SK-N-SH (cell line): Measurements from ENCODE around the gene SLC44A5. TPM values are rescaled to one million over a fixed set of nuclear protein-coding genes. Genes with fewer than 3 reads are reported as not detected.

Source experiments
- CTCF ChIA-PET: fragments of 300-600, 350-600 bp; formaldehyde crosslinking; extraction: SDS; loops from one replicate; lab custom pipeline; 2021; lab: Yijun Ruan, JAX
- POLR2A ChIA-PET: fragments of 350-600 bp; sonication (Branson Sonifier 250); formaldehyde crosslinking; extraction: SDS; loops from one replicate; lab custom pipeline; 2020; ENCODE audit warnings: antibody characterized with exemption, inconsistent platforms; lab: Yijun Ruan, JAX
- DNase-seq: peaks from one replicate; pipeline ENCODE4 v3.0.0; 2012
- H2AFZ ChIP-seq: fragments of 200-600 bp; sonication (generic); 2 replicates; pipeline ENCODE4 v1.8.1; 2016; ENCODE audit warnings: antibody characterized with exemption, mild to moderate bottlenecking, low read depth
- H3F3A ChIP-seq: fragments of 200-600 bp; sonication (generic); replicated peaks from 2 replicates; pipeline ENCODE3; 2016; ENCODE audit warnings: antibody characterized with exemption, mild to moderate bottlenecking; ENCODE audit not compliant: insufficient read depth
- H3K27ac ChIP-seq, 2 experiments: fragments of 200-500 bp in 1 of 2; fragments of 200-600 bp in 1 of 2; sonication (Bioruptor generic) in 1 of 2; sonication (generic), shearing (Covaris generic) in 1 of 2; 2 replicates each; pipeline versions ENCODE4 v1.5.1 to v1.6.1; 2014 to 2016; ENCODE audit warnings: low read depth in 2 of 2, inconsistent platforms in 1 of 2, low read length in 1 of 2, mild to moderate bottlenecking in 1 of 2, mixed read lengths in 1 of 2
- H3K27me3 ChIP-seq: fragments of 200-600 bp; sonication (generic), shearing (Covaris generic); 2 replicates; pipeline ENCODE4 v1.6.1; 2016; ENCODE audit warnings: mixed run types; ENCODE audit not compliant: insufficient read depth
- H3K36me3 ChIP-seq, 2 experiments: fragments of 200-500 bp in 1 of 2; fragments of 200-600 bp in 1 of 2; sonication (Bioruptor generic) in 1 of 2; sonication (generic) in 1 of 2; replicated peaks in 1 of 2; 2 replicates each; pipeline versions ENCODE3 to v1.5.1; 2014 to 2016; ENCODE audit warnings: low read length in 1 of 2, mild to moderate bottlenecking in 1 of 2; ENCODE audit not compliant: insufficient read depth in 2 of 2, control insufficient read depth in 1 of 2
- H3K4me1 ChIP-seq, 2 experiments: fragments of 200-500 bp in 1 of 2; fragments of 200-600 bp in 1 of 2; sonication (Bioruptor generic) in 1 of 2; sonication (generic), shearing (Covaris generic) in 1 of 2; 2 replicates each; pipeline versions ENCODE4 v1.5.1 to v1.6.1; 2014 to 2016; ENCODE audit warnings: low read depth in 1 of 2, low read length in 1 of 2, mixed run types in 1 of 2; ENCODE audit not compliant: insufficient read depth in 2 of 2, control insufficient read depth in 1 of 2
- H3K4me2 ChIP-seq: fragments of 200-600 bp; sonication (generic), shearing (Covaris generic); 2 replicates; pipeline ENCODE4 v1.6.1; 2017; ENCODE audit warnings: mixed run types
- H3K4me3 ChIP-seq, 2 experiments: fragments of 200-500 bp in 1 of 2; fragments of 200-600 bp in 1 of 2; sonication (Bioruptor generic) in 1 of 2; sonication (generic), shearing (Covaris generic) in 1 of 2; 2 replicates each; pipeline versions ENCODE4 v1.5.1 to v1.8.1; 2014 to 2016; ENCODE audit warnings: low read depth in 2 of 2, inconsistent platforms in 1 of 2, low read length in 1 of 2, mild to moderate bottlenecking in 1 of 2, mixed read lengths in 1 of 2, moderate library complexity in 1 of 2
- H3K79me2 ChIP-seq: fragments of 200-600 bp; sonication (generic); 2 replicates; pipeline ENCODE4 v1.8.1; 2017; ENCODE audit warnings: mild to moderate bottlenecking; ENCODE audit not compliant: insufficient read depth
- H3K9ac ChIP-seq: fragments of 200-600 bp; sonication (generic); 2 replicates; pipeline ENCODE4 v1.6.1; 2017; ENCODE audit warnings: mixed run types
- H3K9me2 ChIP-seq: fragments of 200-600 bp; sonication (generic); 2 replicates; pipeline ENCODE4 v1.6.1; 2017; ENCODE audit warnings: mixed run types
- H3K9me3 ChIP-seq: fragments of 200-600 bp; sonication (generic); 2 replicates; pipeline ENCODE4 v1.6.1; 2017; ENCODE audit warnings: mixed run types, mild to moderate bottlenecking, moderate library complexity
- H4K20me1 ChIP-seq: fragments of 200-600 bp; sonication (generic); 2 replicates; pipeline ENCODE4 v1.6.1; 2017; ENCODE audit warnings: mild to moderate bottlenecking, mixed run types; ENCODE audit not compliant: insufficient read depth
- CHD2 ChIP-seq: fragments of 150-350 bp; IDR thresholded peaks from 2 replicates; pipeline ENCODE4 v1.6.1; 2018; ENCODE audit warnings: low read length; ENCODE audit not compliant: partially characterized antibody
- ELF1 ChIP-seq: IDR thresholded peaks from 2 replicates; pipeline ENCODE4 v1.4.0; 2012
- FOXM1 ChIP-seq: IDR thresholded peaks from 2 replicates; pipeline ENCODE4 v1.4.0; 2012; ENCODE audit warnings: low read depth, mild to moderate bottlenecking
- GATA2 ChIP-seq: sonication (generic); formaldehyde crosslinking; IDR thresholded peaks from 2 replicates; pipeline ENCODE4 v1.5.0; 2020; ENCODE audit warnings: mild to moderate bottlenecking, missing genetic modification reagents
- MXI1 ChIP-seq: IDR thresholded peaks from 2 replicates; pipeline ENCODE4 v1.6.1; 2012; ENCODE audit warnings: mild to moderate bottlenecking, low read depth, low read length, improper control_type of control experiment
- NFIC ChIP-seq: IDR thresholded peaks from 2 replicates; pipeline ENCODE4 v1.4.0; 2012; ENCODE audit warnings: borderline replicate concordance
- NRF1 ChIP-seq: IDR thresholded peaks from 2 replicates; pipeline ENCODE4 v1.6.1; 2012; ENCODE audit warnings: low read depth, mild to moderate bottlenecking, low read length
- PBX3 ChIP-seq: IDR thresholded peaks from 2 replicates; pipeline ENCODE4; 2012
- RAD21 ChIP-seq: IDR thresholded peaks from 2 replicates; pipeline ENCODE4 v1.6.1; 2012; ENCODE audit warnings: mild to moderate bottlenecking, low read length
- RCOR1 ChIP-seq: fragments of 150-350 bp; IDR thresholded peaks from 2 replicates; pipeline ENCODE4 v1.6.1; 2017; ENCODE audit warnings: antibody characterized with exemption, low read length
- REST ChIP-seq: IDR thresholded peaks from 2 replicates; pipeline ENCODE4 v1.6.1; 2012; ENCODE audit warnings: mild to moderate bottlenecking, low read depth, low read length, moderate library complexity
- RXRA ChIP-seq: IDR thresholded peaks from 2 replicates; pipeline ENCODE4 v1.4.0; 2012; ENCODE audit warnings: low read depth, mild to moderate bottlenecking, borderline replicate concordance
- SMC3 ChIP-seq: IDR thresholded peaks from 2 replicates; pipeline ENCODE4 v1.6.1; 2012; ENCODE audit warnings: low read depth, low read length, improper control_type of control experiment
- TAF1 ChIP-seq: IDR thresholded peaks from 2 replicates; pipeline ENCODE4 v1.6.1; 2012; ENCODE audit warnings: low read depth, mild to moderate bottlenecking, low read length, moderate library complexity, borderline replicate concordance
- USF1 ChIP-seq: IDR thresholded peaks from 2 replicates; pipeline ENCODE4 v1.4.0; 2012; ENCODE audit warnings: low read depth, borderline replicate concordance
- WGBS: methylation state at CpG from one replicate; pipeline ENCODE4 v1.1.6; 2017; ENCODE audit warnings: low lambda C conversion rate; 5-methylcytosine and 5-hydroxymethylcytosine counted together
- polyA plus RNA-seq, 3 experiments: library from polyadenylated mRNA; depleted of rRNA; stranded (reverse); fragments of >200 nt; gene quantifications; 2 replicates each; pipeline ENCODE4 v1.2.3, GENCODE V29; 2012

SLC44A5 gene
- polyA plus RNA-seq, 1 of the 3 experiments (the other 2 are of a cell fraction): 4.9 TPM

GRCh38 chr1:75211648-75212047 lies 399.3 kb downstream of the SLC44A5 start:
- DNase-seq: no peak
- Histone ChIP-seq H3K27me3 (no peaks in the 10 kb centered on the region), H3K9ac (no peak overlapping the region), H3K9me3 (no peaks in the 10 kb centered on the region), H3K79me2 (no peaks in the 10 kb centered on the region), H3K27ac (no peak overlapping the region), H4K20me1 (no peaks in the 10 kb centered on the region), H3K9me2 (no peaks in the 10 kb centered on the region), H3K4me1 (no peaks in the 10 kb centered on the region), H3K4me2 (no peak overlapping the region), H3F3A (no peaks in the 10 kb centered on the region), H2AFZ (no peak overlapping the region), H3K36me3 (no peaks in the 10 kb centered on the region), H3K4me3 (no peak overlapping the region)
- POLR2A ChIA-PET: no interaction called here
- no peak for TF ChIP-seq SMC3
- TF ChIP-seq USF1: no peak
- no peak for TF ChIP-seq NRF1
- no peak for TF ChIP-seq RAD21
- no peak for TF ChIP-seq ELF1
- TF ChIP-seq RCOR1: no peak
- no peak for TF ChIP-seq TAF1
- TF ChIP-seq PBX3: no peak
- TF ChIP-seq NFIC: no peak
- no peak for TF ChIP-seq REST
- no peak for TF ChIP-seq RXRA
- no peak for TF ChIP-seq FOXM1
- no peak for TF ChIP-seq CHD2
- TF ChIP-seq GATA2: no peak
- no peak for TF ChIP-seq MXI1
- CTCF ChIA-PET: interaction anchor here (0.7 to 0.8 kb wide), 2 partner anchors 9 to 22 kb away, joined by 3 read pairs; no protein-coding TSS in a partner anchor
- 84% methylated on average over 1 of the region's 1 CpG for WGBS
